GM18858 (cell line): ENCODE data around the gene ARHGEF35.
"Not testable (repeated sequence)": the region's sequence is repeated elsewhere in the genome, so short reads cannot be mapped to it uniquely, and the experiment has no call there.

Experiments used
- ATAC-seq: cut with Tn5 transposase; IDR thresholded peaks from one replicate; pipeline ENCODE4 v1.9.1; 2021; ENCODE audit not compliant: unreplicated experiment

The ARHGEF35 gene

DNA sequence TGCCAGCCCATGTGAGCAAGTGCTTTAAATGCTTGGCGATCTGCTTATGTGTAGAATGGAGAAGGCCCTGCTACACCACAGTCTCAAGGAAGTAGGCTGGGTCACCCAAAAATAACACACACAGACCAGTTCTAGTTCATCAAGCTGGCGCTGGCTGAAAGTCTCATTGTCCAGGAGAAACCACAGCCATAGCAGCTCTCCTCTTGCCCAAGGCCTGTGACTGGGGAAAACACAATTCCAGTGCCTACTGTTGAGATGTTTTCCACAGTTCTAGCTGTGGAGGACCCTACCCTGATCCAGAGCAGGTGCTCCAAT is 16.5 kb downstream of the ARHGEF35 start:
- not testable (repeated sequence) for ATAC-seq

DNA sequence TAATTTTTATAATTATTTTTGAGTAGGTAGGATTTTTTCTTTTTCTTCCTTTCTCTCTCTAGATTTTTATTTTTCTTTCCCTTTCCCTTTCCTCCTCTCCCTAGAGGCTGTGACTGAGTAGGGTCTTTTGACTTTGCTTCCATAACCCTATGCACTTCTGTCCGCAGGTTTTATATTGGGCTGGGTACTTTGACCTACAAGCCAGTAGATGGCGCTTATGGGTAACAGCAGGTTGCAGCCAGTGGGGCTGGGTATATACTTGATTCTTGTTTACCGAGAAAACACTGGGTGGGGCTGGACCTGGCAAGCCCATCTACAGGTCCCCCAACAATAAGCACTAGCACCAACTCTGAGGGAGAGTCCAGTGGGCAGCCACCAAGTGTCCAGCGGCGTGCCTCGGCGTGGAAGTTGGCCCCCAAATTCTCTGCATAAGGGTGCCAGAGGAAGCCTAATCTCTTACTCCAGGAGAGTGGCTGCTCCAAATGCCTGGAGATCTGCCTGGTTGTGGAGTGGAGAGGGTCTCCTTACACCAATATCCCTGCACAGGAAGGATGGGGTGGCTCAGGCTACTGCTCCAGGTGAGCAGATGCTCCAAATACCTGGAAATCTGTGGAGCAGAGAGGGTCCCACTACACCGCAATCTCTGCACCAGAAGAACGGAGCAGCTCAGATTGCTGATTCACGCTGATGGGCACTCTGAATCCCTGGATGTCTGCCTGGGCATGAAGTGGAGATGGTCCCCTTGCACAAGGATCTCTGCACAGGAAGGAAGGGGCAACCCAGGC is 17.1 kb downstream of the ARHGEF35 start:
- ATAC-seq: peak; percentile 97

DNA sequence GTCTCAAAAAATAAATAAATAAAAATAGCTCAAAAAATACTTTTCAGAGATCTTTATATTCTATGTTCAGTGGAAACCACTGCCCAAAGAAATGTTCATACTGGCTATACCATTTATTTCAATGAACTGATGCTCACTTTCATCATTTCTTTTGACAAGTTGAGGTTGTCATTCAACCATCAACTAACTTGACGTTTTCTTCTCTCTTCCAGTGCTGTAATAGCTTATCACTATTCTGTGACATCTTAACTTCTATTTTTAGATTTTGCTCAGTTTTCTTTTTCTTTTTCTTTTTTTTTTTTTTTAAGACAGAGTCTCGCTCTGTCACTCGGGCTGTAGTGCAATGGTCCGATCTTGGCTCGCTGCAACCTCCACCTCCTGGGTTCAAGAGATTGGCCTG is 21.0 kb downstream of the ARHGEF35 start:
- ATAC-seq: no peak

DNA sequence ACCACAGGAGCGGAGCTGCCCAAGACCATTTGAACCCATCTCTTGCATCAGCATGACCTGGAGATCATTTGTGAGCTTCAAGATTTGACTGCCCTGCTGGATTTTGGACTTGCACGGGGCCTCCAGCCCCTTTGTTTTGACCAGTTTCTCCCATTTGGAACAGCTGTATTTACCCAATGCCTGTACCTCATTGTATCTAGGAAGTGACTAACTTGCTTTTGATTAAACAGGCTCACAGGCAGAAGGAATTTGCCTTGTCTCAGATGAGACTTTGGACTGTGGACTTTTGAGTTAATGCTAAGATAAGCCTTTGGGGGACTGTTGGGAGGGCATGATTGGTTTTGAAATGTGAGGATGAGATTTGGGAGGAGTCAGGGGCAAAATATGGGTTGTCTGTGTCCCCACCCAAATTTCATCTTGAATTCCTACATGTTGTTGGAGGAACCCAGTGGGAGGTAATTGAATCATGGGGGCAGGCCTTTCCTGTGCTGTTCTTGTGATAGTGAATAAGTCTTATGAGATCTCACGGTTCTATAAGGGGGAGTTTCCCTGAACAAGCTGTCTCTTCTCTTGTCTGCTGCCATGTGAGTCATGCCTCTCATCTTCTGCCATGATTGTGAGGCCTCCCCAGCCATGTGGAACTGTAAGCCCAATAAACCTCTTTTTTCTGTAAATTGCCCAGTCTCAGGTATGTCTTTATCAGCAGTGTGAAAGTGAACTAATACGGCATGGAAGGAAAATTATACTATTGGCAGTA is 23.9 kb downstream of the ARHGEF35 start:
- ATAC-seq: not testable (repeated sequence)

DNA sequence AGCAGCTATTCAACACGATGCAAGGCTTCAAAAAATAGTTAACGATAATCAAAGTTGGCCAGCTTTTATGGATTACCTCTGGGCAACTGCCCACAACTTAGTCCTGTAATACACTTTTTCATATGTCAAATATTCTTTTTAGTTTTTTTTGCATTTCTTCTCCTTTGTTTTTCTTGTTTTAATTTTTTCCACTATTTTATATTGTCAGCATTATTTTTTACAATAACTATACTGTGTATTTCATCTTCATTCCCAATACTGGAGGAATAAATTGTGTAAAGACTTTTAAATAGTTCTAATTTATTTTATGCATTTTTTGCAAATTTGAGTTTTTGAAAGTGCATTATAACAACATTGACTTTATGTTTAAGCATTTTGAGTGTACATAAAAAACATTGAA is 30.8 kb downstream of the ARHGEF35 start:
- ATAC-seq: no peak

DNA sequence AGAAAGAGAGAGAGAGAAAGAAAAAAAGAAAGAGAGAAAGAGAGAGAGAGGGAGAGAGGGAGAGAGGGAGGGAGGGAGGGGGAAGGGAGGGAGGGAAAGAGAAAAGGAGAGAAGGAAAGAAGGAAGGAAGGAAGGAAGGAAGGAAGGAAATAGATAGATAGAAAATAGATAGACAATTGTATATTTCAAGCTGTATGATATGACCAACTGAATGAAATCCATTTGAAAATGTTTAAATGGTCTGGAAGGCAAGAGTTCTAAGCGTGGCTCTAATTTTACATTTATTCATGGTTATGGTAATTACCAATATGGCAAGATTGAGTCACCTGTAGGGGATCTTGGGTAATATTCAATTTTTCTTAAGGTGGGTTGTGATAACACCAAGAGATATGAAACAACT is 36.8 kb downstream of the ARHGEF35 start:
- no peak for ATAC-seq

DNA sequence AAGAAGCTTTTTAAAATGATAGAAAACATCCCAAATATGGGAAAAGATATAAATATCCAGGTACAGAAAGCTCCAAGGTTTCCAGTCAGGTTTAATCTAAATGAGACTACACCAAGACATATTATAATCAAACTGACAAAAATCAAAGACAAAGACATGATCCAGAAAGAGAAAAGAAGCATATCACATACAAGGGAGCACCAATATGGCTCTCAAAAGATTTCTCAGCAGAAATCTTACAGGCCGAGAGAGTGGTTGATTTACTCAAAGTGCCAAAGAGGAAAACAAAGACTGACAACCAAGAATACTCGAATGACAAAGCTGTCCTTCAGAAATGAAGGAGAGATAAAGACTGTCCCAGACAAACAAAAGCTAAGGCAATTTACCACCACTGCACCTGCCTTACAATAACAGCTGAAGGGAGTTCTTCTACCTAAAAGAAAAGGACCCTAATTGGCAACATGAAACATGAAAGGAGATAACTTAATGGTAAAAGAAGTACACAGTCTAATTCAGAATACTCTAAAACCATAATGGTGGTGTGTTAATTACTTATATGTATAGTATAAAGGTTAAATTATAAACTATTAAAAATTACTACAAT is 47.3 kb downstream of the ARHGEF35 start:
- no peak for ATAC-seq

DNA sequence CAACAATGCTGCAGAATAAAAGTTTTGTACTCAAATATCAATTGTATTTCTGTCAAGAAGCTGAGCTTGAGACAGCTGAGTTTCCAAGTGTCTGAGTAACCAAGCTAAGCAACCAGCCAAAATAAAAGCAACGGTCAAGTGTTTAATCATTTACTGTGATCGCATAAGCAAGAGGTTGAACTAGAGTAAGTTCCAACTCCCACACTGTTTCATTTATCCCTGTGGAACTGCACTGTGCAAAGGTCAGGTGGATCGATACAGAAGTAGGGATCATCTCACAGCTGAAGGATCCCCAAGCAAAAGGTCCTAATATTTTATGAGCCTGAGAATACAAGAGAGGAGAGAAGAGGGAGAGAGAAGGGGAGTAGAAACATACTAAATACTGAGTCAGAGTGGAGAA is 51.2 kb downstream of the ARHGEF35 start:
- ATAC-seq: no peak

DNA sequence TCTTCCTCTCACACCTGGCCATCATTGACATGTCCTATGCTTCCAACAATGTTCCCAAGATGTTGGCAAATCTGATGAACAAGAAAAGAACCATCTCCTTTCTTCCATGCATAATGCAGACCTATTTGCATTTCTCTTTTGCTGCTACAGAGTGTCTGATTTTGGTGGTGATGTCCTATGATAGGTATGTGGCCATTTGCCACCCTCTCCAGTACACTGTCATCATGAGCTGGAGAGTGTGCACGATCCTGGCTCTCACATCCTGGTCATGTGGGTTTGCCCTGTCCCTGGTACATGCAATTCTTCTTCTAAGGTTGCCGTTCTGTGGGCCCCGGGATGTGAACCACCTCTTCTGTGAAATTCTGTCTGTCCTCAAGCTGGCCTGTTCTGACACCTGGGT is 53.4 kb downstream of the ARHGEF35 start:
- no peak for ATAC-seq

DNA sequence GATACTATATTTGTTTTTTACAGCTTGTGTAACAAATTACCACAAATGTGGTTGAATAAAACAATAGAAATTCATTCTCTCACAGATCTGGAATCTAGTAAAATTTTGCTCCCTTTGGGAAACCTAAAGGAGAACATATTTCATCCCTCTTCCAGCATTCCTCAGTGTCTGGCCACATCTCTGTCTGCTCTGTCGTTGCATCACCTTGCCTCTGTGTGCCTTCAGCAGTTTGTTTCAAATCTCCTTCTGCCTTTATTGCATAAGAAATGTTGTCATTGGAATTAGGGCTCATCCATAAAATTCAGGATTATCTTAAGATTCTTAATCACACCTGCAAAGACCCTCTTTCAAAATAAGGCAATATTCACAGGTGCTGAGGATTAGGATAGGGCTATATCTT is 58.1 kb downstream of the ARHGEF35 start:
- no peak for ATAC-seq
